GM12873 (cell line): ENCODE data around the gene BUD23.
A peak's percentile ranks its signal among the peaks of the same experiment; 100 is the strongest.

ENCODE experiments used
- CTCF ChIP-seq: IDR thresholded peaks from 2 replicates; pipeline ENCODE4 v1.5.1; 2012; ENCODE audit warnings: low read depth, mild to moderate bottlenecking, moderate library complexity, low read length, control low read depth; ENCODE audit not compliant: insufficient read depth; ENCODE audit errors: missing control alignments

Gene BUD23

DNA sequence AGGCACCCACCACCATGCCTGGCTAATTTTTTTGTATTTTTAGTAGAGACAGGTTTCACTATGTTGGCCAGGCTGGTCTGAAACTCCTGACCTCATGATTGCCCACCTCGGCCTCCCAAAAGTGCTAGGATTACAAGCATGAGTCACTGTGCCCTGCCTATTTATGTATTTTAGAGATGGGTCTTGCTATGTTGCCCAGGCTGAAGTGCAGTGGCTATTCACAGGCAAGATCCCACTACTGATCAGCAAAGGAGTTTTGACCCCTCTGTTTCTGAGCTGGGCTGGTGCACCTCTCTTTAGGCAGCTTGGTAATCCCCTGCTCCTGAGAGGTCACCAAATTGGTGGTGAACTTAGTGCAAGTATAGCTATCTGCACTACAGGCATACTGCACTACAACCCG is 49.0 kb downstream of the BUD23 start:
- TF ChIP-seq CTCF, result no peak

- peak; percentile 94 for TF ChIP-seq CTCF
These were observed 51.5 kb downstream of the BUD23 start for GRCh38 chr7:73734619-73735527.

DNA sequence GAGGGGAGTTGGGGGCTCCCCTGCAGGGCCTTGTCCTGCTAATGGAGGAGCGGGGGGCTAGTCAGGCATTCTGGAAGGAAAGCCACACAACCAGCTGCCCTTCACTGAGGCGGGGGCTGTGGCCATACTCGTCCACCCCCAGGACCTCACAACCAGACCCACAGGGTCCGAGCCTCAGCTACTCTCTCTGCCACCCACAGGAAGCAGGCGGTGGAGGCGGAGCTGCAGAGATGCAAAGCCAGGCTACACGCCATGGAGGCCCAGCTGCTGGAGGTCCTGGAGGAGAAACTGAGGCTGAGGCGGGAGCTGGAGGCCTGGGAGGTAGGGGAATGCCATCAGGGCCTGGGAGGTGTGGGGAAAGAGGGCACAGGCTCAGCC is 52.1 kb downstream of the BUD23 start:
- no peak for TF ChIP-seq CTCF

- TF ChIP-seq CTCF, result no peak
These were observed 53.5 kb downstream of the BUD23 start for GRCh38 chr7:73736885-73737284.

- no peak for TF ChIP-seq CTCF
These were observed 54.3 kb downstream of the BUD23 start for GRCh38 chr7:73737491-73738219.

- no peak for TF ChIP-seq CTCF
These were observed 54.8 kb downstream of the BUD23 start for GRCh38 chr7:73738220-73738611.

DNA sequence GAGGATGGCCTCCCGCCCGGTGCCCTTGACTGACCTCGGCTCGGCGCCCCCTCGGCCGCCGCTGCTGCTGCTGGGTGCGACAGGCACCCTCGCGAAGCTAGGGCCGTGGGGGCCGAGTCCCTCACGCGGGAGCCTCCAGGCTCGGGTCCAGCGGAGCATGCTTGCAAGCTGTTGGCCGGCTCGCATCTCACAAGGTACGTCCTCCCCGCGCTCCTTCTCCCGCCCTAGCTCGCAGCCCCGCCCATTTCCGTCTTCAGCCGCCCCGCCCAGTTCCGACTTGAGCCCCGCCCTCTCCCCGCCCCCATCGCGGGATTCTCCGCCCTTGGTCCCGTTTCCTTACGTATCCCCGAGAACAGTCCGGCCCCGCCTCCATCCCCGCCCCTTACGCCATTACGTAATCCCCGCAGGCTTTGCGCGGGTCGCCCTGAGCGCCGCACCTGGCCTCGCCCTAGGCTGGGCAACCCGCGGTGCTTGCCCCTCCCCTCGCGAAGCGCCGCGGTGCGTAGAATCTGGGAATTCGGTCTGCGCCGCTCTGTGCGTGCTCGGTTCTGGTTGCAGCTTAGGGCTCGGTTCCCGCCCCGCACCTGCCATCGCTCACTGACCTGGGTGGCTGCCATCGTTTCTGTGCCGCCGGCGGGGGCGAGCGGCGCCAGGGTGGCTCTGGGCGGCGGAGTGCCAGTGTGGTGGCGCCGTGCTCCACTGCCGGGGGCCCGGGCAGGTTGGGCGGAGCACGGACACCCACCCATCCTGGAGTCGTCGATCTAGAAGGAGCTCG is 55.4 kb downstream of the BUD23 start, which contains the start of gene ABHD11:
ABHD11 (minus strand) TSS at position 191 of the 775 bp plus-strand sequence; CDS start at position 159, 32 bp downstream.
- TF ChIP-seq CTCF, result no peak
